GM12874 (cell line): ENCODE measurements around the gene SMIM41.

Experiments used
- CTCF ChIP-seq: IDR thresholded peaks from 2 replicates; pipeline ENCODE4 v1.5.1; 2011; ENCODE audit warnings: low read depth, mild to moderate bottlenecking, control low read depth, low read length, moderate library complexity; ENCODE audit not compliant: insufficient read depth

The SMIM41 gene

DNA sequence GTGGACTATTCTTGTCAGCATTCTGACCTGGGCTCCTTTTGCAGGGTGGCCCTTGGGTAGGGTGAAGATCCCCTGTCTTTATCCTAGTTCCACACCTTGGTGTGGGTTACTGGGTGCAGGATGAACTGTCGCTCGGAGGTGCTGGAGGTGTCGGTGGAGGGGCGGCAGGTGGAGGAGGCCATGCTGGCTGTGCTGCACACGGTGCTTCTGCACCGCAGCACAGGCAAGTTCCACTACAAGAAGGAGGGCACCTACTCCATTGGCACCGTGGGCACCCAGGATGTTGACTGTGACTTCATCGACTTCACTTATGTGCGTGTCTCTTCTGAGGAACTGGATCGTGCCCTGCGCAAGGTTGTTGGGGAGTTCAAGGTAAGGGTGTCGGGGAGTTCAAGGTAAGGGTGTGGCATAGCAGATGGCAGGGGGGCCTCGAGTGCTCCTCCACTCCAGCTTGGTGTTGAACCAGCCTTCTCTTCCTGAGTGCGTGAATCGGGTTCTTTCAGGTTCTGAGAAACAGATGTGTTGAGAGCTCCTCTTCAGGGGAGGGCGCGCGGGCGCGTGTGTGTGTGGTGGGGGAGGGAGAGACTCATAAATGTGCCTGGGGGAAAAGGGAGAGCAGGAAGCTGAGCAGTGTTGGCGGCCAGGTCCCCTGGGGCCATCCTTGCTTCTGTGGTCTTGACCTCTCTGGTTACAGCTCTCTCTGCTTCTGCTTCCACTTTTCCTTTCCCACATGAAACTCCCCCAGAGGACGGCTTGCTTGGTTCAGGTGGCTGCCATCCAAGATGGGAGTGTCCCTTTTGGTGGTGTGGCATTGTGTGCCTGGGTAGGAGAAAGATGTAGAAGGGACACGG is 5.7 kb upstream of the SMIM41 start:
- no peak for TF ChIP-seq CTCF

DNA sequence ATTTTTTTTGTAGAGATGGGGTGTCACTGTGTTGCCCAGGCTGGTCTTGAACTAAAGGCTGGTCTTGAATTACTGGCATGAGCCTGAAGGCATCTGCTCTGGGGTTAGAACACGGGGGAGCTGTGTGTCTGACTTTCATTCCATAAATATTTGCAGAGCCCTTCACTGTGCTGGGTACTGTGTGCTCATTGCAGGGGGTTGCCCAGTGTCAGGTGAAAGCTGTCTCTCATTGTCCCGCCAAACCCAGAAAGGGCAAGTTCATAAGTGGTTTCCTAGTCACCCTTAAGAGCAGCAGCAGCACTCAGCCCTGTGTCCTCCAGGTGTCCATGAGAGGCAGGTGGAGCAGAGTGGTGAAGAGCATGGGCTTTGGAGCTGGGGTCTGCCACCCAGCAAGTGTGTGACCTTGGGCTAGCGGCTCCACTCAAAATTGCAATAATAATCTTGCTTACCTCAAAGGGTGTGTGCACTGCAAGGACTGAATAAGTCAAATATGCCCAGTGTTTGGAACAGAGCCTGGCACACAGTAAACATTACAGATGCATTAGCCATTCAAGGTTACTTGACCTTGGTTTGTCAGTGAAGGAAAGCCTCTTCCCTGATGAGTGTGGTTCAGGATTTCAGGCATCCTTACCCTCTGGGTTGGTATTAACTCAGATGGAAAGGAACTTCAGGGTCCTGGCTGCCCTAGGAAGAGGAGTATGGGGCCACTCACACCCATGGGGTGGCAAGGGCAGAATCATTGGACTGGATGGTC is 4.4 kb upstream of the SMIM41 start:
- TF ChIP-seq CTCF: no peak

GRCh38 chr12:52076811-52077210 is 2.7 kb upstream of the SMIM41 start:
- TF ChIP-seq CTCF: no peak

DNA sequence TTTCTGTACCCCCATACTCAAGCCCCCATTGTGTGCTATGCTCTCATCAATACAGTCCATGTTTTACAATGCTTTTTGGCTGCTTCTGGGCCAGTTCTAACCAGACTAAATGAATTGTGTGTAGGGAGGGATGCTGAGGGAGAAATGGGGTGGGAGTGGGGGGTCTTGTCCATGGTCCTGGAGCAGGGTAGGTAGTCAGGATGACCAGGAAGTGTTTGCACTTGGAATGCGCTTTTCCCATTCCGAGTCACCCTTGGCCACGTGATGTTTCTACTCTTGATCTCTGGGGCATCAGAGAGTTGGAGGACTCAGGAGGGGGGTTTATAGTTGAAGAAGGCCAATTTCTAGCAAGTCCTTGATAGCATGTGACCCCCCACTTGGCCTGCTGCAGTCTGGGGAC is 1.2 kb upstream of the SMIM41 start:
- TF ChIP-seq CTCF: no peak

DNA sequence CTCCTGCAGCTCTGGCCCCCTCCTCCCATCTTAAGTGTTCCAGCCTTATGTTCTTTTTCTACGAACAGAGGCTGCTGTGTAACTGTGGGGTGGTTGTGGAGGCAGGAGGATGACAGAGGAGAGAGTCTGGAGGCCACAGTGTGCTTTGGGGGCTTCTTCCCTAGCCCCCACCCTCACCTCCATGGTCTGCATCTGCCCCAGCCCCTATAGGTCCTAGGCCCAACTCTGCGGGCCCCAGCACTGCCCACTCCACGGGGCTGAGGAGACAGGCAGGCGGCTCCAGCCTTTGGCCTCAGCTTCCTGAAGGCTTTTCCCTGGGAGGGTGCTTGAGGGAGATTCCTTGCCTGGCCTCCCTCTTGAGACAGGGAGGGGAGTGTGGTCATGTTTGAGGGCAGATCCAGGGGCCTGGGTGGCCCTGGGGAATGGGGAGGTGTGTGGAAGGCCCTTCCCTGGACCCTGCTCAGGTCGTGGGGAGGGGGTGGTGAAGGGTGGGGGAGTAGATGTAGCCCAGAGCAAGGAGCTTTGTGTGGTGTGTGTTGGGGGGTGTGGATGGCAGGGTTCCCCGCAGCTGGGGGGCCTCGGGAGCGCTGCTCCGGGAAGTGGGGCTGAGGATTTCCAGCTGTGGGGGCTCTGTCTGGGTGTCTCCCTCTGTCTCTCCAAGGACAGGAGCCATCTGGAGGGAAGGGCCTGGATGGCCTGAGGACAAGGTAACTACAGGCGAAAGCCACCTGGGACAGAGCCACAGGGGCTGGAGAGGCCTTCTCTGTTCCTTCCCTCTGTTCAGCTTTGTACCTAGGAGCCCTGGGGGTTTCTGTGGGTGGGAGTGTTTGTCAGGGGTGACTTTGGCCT is 1.1 kb downstream of the SMIM41 start:
- TF ChIP-seq CTCF: no peak

- no peak for TF ChIP-seq CTCF
Observed at GRCh38 chr12:52081263-52081733, 1.8 kb downstream of the SMIM41 start.
